ENCODE data around the gene GRM7.

The GRM7 gene

GRCh38 chr3:7194071-7194835, 333.3 kb downstream of the GRM7 start:
- no peaks in the 10 kb centered on the region for H3K36me3 ChIP-seq (replicated peaks; ENCODE audit: insufficient read depth, low read length)
- no peaks in the 10 kb centered on the region for H3K4me1 ChIP-seq (ENCODE audit: low read length)
- no peak overlapping the region for H3K4me3 ChIP-seq (ENCODE audit: low read length)
- H3K4me2 ChIP-seq (ENCODE audit: low read depth, low read length), result no peak overlapping the region
- no peaks in the 10 kb centered on the region for H3K9me3 ChIP-seq (replicated peaks; ENCODE audit: insufficient read depth, low read length)
- TF ChIP-seq CTCF (IDR thresholded peaks at IDR 0.05; ENCODE audit: low read length), result no peak
- TF ChIP-seq EZH2 (optimal IDR thresholded peaks at IDR 0.05; ENCODE audit: low read depth, low read length), result no peak
- TF ChIP-seq EZH2phosphoT487 (IDR thresholded peaks at IDR 0.05; ENCODE audit: low read length), result no peak
- H3K9ac ChIP-seq (ENCODE audit: low read length), result no peak overlapping the region
- no peak for DNase-seq
- H3K9me2 ChIP-seq (replicated peaks; ENCODE audit: insufficient read depth, low read length), result no peaks in the 10 kb centered on the region
- H3K27me3 ChIP-seq (replicated peaks; ENCODE audit: insufficient read depth, low read length), result no peaks in the 10 kb centered on the region
- H2AFZ ChIP-seq (ENCODE audit: low read length), result no peak overlapping the region
- no peaks in the 10 kb centered on the region for H4K20me1 ChIP-seq (ENCODE audit: insufficient read depth, low read length)
- H3K27ac ChIP-seq (ENCODE audit: low read length), result no peak overlapping the region
- H3F3A ChIP-seq (ENCODE audit: insufficient read depth, low read length), result no peaks in the 10 kb centered on the region
- no peaks in the 10 kb centered on the region for H3K79me2 ChIP-seq (ENCODE audit: low read length)

- no peaks in the 10 kb centered on the region for H3K79me2 ChIP-seq (ENCODE audit: low read length)
Observed at GRCh38 chr3:7195934-7196333, 335.0 kb downstream of the GRM7 start.

GRCh38 chr3:7201784-7202183, 340.9 kb downstream of the GRM7 start:
- no peaks in the 10 kb centered on the region for H3K79me2 ChIP-seq (ENCODE audit: low read length)
- no peak for DNase-seq
- 0 out of 2 replicates have a peak, but pooled peaks cover 6% of the 10 kb centered on the region for H3K4me1 ChIP-seq (ENCODE audit: low read length)
- H3K36me3 ChIP-seq (replicated peaks; ENCODE audit: insufficient read depth, low read length), result no peaks in the 10 kb centered on the region
- H3K9me3 ChIP-seq (replicated peaks; ENCODE audit: insufficient read depth, low read length), result no peaks in the 10 kb centered on the region
- H3K4me3 ChIP-seq (ENCODE audit: low read length), result no peak overlapping the region
- H3K4me2 ChIP-seq (ENCODE audit: low read depth, low read length), result no peak overlapping the region
- no peak for TF ChIP-seq EZH2phosphoT487 (IDR thresholded peaks at IDR 0.05; ENCODE audit: low read length)
- TF ChIP-seq EZH2 (optimal IDR thresholded peaks at IDR 0.05; ENCODE audit: low read depth, low read length), result no peak
- no peak overlapping the region for H3K27ac ChIP-seq (ENCODE audit: low read length)
- H2AFZ ChIP-seq (ENCODE audit: low read length), result no peak overlapping the region
- H4K20me1 ChIP-seq (ENCODE audit: insufficient read depth, low read length), result no peaks in the 10 kb centered on the region
- no peaks in the 10 kb centered on the region for H3K27me3 ChIP-seq (replicated peaks; ENCODE audit: insufficient read depth, low read length)
- H3K9me2 ChIP-seq (replicated peaks; ENCODE audit: insufficient read depth, low read length), result no peaks in the 10 kb centered on the region
- H3F3A ChIP-seq (ENCODE audit: insufficient read depth, low read length), result no peaks in the 10 kb centered on the region
- H3K9ac ChIP-seq (ENCODE audit: low read length), result no peak overlapping the region

More at GRCh38 chr3:7195934-7196333, 335.0 kb downstream of the GRM7 start:
- no peaks in the 10 kb centered on the region for H3K4me1 ChIP-seq (ENCODE audit: low read length)
- no peak overlapping the region for H2AFZ ChIP-seq (ENCODE audit: low read length)
- H3K9me2 ChIP-seq (replicated peaks; ENCODE audit: insufficient read depth, low read length), result no peaks in the 10 kb centered on the region
- H3K9me3 ChIP-seq (replicated peaks; ENCODE audit: insufficient read depth, low read length), result no peaks in the 10 kb centered on the region
- H3K4me3 ChIP-seq (ENCODE audit: low read length), result no peak overlapping the region
- no peaks in the 10 kb centered on the region for H4K20me1 ChIP-seq (ENCODE audit: insufficient read depth, low read length)
- no peaks in the 10 kb centered on the region for H3K36me3 ChIP-seq (replicated peaks; ENCODE audit: insufficient read depth, low read length)
- TF ChIP-seq CTCF (IDR thresholded peaks at IDR 0.05; ENCODE audit: low read length), result no peak
- no peak for TF ChIP-seq EZH2 (optimal IDR thresholded peaks at IDR 0.05; ENCODE audit: low read depth, low read length)
- TF ChIP-seq EZH2phosphoT487 (IDR thresholded peaks at IDR 0.05; ENCODE audit: low read length), result no peak
- DNase-seq, result no peak
- no peaks in the 10 kb centered on the region for H3F3A ChIP-seq (ENCODE audit: insufficient read depth, low read length)
- H3K27me3 ChIP-seq (replicated peaks; ENCODE audit: insufficient read depth, low read length), result no peaks in the 10 kb centered on the region
- no peak overlapping the region for H3K9ac ChIP-seq (ENCODE audit: low read length)
- H3K27ac ChIP-seq (ENCODE audit: low read length), result no peak overlapping the region
- no peak overlapping the region for H3K4me2 ChIP-seq (ENCODE audit: low read depth, low read length)
